Subcutaneous adipose tissue (tissue), 4 donors: ENCODE measurements around the gene USP17L5. TPM values are rescaled to one million over a fixed set of nuclear protein-coding genes. Genes with fewer than 3 reads are reported as not detected.
"Not testable (repeated sequence)": the region's sequence is repeated elsewhere in the genome, so short reads cannot be mapped to it uniquely, and the experiment has no call there.

Experiments
- total RNA-seq, 4 donors: library from RNA; depleted of rRNA; stranded (reverse); fragments of >200 nt; gene quantifications; one replicate each; pipeline ENCODE4 v1.1.0, GENCODE V29; 2016
- TF ChIP-seq, protein P1 (sequence below): fragments of 450-650 bp; IDR thresholded peaks from one replicate; pipeline ENCODE4 v1.5.1; 2016; ENCODE audit warnings: low read depth, mild to moderate bottlenecking, control low read depth, antibody characterized with exemption, moderate library complexity

The USP17L5 gene, protein sequence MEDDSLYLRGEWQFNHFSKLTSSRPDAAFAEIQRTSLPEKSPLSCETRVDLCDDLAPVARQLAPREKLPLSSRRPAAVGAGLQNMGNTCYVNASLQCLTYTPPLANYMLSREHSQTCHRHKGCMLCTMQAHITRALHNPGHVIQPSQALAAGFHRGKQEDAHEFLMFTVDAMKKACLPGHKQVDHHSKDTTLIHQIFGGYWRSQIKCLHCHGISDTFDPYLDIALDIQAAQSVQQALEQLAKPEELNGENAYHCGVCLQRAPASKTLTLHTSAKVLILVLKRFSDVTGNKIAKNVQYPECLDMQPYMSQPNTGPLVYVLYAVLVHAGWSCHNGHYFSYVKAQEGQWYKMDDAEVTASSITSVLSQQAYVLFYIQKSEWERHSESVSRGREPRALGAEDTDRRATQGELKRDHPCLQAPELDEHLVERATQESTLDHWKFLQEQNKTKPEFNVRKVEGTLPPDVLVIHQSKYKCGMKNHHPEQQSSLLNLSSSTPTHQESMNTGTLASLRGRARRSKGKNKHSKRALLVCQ
- not detected for total RNA-seq

DNA sequence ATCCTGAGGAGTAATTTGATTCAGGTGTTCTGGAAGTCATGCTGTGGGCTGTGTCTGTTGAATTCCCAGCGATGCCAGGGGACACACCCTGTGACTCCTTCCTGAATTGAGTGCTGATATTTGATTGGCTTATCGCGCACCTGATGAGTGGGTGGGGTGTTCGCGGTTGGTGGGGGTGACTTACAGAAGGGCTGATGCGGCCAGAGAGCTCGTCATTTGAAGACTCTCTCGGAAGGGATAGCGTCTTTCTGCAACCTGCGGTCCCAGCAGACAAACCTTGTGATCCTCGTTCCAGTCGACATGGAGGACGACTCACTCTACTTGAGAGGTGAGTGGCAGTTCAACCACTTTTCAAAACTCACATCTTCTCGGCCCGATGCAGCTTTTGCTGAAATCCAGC lies at the start of gene USP17L5:
TSS of gene USP17L5 (plus strand) at position 301 of the 400 bp plus-strand sequence. CDS start at position 301, 0 bp downstream.
- TF ChIP-seq, protein P1, sequence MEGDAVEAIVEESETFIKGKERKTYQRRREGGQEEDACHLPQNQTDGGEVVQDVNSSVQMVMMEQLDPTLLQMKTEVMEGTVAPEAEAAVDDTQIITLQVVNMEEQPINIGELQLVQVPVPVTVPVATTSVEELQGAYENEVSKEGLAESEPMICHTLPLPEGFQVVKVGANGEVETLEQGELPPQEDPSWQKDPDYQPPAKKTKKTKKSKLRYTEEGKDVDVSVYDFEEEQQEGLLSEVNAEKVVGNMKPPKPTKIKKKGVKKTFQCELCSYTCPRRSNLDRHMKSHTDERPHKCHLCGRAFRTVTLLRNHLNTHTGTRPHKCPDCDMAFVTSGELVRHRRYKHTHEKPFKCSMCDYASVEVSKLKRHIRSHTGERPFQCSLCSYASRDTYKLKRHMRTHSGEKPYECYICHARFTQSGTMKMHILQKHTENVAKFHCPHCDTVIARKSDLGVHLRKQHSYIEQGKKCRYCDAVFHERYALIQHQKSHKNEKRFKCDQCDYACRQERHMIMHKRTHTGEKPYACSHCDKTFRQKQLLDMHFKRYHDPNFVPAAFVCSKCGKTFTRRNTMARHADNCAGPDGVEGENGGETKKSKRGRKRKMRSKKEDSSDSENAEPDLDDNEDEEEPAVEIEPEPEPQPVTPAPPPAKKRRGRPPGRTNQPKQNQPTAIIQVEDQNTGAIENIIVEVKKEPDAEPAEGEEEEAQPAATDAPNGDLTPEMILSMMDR = not testable (repeated sequence)

DNA sequence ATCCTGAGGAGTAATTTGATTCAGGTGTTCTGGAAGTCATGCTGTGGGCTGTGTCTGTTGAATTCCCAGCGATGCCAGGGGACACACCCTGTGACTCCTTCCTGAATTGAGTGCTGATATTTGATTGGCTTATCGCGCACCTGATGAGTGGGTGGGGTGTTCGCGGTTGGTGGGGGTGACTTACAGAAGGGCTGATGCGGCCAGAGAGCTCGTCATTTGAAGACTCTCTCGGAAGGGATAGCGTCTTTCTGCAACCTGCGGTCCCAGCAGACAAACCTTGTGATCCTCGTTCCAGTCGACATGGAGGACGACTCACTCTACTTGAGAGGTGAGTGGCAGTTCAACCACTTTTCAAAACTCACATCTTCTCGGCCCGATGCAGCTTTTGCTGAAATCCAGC lies 14.3 kb upstream of the USP17L5 start, which contains the start of gene USP17L24:
TSS of gene USP17L24 (plus strand) at position 301 of the 400 bp plus-strand sequence. CDS start at position 301, 0 bp downstream.
- TF ChIP-seq, protein P1 = not testable (repeated sequence)

DNA sequence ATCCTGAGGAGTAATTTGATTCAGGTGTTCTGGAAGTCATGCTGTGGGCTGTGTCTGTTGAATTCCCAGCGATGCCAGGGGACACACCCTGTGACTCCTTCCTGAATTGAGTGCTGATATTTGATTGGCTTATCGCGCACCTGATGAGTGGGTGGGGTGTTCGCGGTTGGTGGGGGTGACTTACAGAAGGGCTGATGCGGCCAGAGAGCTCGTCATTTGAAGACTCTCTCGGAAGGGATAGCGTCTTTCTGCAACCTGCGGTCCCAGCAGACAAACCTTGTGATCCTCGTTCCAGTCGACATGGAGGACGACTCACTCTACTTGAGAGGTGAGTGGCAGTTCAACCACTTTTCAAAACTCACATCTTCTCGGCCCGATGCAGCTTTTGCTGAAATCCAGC lies 9.6 kb upstream of the USP17L5 start, which contains the start of gene USP17L25:
TSS of gene USP17L25 (plus strand) at position 301 of the 400 bp plus-strand sequence. CDS start at position 301, 0 bp downstream.
- TF ChIP-seq, protein P1 = not testable (repeated sequence)

DNA sequence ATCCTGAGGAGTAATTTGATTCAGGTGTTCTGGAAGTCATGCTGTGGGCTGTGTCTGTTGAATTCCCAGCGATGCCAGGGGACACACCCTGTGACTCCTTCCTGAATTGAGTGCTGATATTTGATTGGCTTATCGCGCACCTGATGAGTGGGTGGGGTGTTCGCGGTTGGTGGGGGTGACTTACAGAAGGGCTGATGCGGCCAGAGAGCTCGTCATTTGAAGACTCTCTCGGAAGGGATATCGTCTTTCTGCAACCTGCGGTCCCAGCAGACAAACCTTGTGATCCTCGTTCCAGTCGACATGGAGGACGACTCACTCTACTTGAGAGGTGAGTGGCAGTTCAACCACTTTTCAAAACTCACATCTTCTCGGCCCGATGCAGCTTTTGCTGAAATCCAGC lies 4.8 kb upstream of the USP17L5 start, which contains the start of gene USP17L26:
TSS of gene USP17L26 (plus strand) at position 301 of the 400 bp plus-strand sequence. CDS start at position 301, 0 bp downstream.
- TF ChIP-seq, protein P1 = not testable (repeated sequence)

DNA sequence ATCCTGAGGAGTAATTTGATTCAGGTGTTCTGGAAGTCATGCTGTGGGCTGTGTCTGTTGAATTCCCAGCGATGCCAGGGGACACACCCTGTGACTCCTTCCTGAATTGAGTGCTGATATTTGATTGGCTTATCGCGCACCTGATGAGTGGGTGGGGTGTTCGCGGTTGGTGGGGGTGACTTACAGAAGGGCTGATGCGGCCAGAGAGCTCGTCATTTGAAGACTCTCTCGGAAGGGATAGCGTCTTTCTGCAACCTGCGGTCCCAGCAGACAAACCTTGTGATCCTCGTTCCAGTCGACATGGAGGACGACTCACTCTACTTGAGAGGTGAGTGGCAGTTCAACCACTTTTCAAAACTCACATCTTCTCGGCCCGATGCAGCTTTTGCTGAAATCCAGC lies 4.6 kb downstream of the USP17L5 start, which contains the start of gene USP17L27:
TSS of gene USP17L27 (plus strand) at position 301 of the 400 bp plus-strand sequence. CDS start at position 301, 0 bp downstream.
- TF ChIP-seq, protein P1 = not testable (repeated sequence)

DNA sequence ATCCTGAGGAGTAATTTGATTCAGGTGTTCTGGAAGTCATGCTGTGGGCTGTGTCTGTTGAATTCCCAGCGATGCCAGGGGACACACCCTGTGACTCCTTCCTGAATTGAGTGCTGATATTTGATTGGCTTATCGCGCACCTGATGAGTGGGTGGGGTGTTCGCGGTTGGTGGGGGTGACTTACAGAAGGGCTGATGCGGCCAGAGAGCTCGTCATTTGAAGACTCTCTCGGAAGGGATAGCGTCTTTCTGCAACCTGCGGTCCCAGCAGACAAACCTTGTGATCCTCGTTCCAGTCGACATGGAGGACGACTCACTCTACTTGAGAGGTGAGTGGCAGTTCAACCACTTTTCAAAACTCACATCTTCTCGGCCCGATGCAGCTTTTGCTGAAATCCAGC lies 9.4 kb downstream of the USP17L5 start, which contains the start of gene USP17L28:
TSS of gene USP17L28 (plus strand) at position 301 of the 400 bp plus-strand sequence. CDS start at position 301, 0 bp downstream.
- TF ChIP-seq, protein P1 = not testable (repeated sequence)

DNA sequence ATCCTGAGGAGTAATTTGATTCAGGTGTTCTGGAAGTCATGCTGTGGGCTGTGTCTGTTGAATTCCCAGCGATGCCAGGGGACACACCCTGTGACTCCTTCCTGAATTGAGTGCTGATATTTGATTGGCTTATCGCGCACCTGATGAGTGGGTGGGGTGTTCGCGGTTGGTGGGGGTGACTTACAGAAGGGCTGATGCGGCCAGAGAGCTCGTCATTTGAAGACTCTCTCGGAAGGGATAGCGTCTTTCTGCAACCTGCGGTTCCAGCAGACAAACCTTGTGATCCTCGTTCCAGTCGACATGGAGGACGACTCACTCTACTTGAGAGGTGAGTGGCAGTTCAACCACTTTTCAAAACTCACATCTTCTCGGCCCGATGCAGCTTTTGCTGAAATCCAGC lies 14.1 kb downstream of the USP17L5 start, which contains the start of gene USP17L29:
TSS of gene USP17L29 (plus strand) at position 301 of the 400 bp plus-strand sequence. CDS start at position 301, 0 bp downstream.
- TF ChIP-seq, protein P1 = not testable (repeated sequence)
